HEK293 (cell line): ENCODE results near the gene IL24.

Experiments used
- CTCF ChIA-PET: fragments of 350-600 bp; formaldehyde crosslinking; extraction: SDS; loops from one replicate; lab custom pipeline; 2021; ENCODE audit warnings: antibody characterized with exemption; lab: Yijun Ruan, JAX
- POLR2A ChIA-PET: fragments of 300-600 bp; formaldehyde crosslinking; extraction: SDS; loops from one replicate; lab custom pipeline; 2020; ENCODE audit warnings: antibody characterized with exemption, inconsistent platforms; lab: Yijun Ruan, JAX
- H3K27ac ChIP-seq: fragments of 200-500 bp; sonication (Bioruptor generic); 2 replicates; pipeline ENCODE4 v1.5.1; 2014; ENCODE audit warnings: low read depth, low read length, control low read depth, inconsistent platforms; ENCODE audit errors: extremely low read depth
- H3K36me3 ChIP-seq, 2 experiments: fragments of 200-500 bp in 1 of 2; sonication (Bioruptor generic) in 1 of 2; 1 replicate in 1 of 2; 2 replicates in 1 of 2; pipeline ENCODE4 v1.5.1; 2014 to 2017; ENCODE audit warnings: inconsistent platforms in 2 of 2, low read length in 2 of 2; ENCODE audit not compliant: control insufficient read depth in 2 of 2, insufficient read depth in 1 of 2
- H3K4me1 ChIP-seq: fragments of 200-500 bp; sonication (Bioruptor generic); 2 replicates; pipeline ENCODE4 v1.5.1; 2014; ENCODE audit warnings: mild to moderate bottlenecking, low read length, inconsistent platforms; ENCODE audit not compliant: control insufficient read depth, insufficient read depth
- H3K4me3 ChIP-seq: 2 replicates; pipeline ENCODE4 v1.5.1; 2011; ENCODE audit warnings: low read depth, mild to moderate bottlenecking, control low read depth, low read length, moderate library complexity
- H3K9me3 ChIP-seq: fragments of 200-500 bp; sonication (Bioruptor generic); 2 replicates; pipeline ENCODE4 v1.5.1; 2014; ENCODE audit warnings: low read depth, low read length, inconsistent platforms; ENCODE audit not compliant: control insufficient read depth, insufficient read depth
- GLIS2 ChIP-seq: fragments of 450-650 bp; formaldehyde crosslinking; IDR thresholded peaks from 2 replicates; pipeline ENCODE4 v1.5.1; 2016; ENCODE audit warnings: missing biosample characterization, missing genetic modification characterization
- KLF1 ChIP-seq: fragments of 450-650 bp; formaldehyde crosslinking; IDR thresholded peaks from 2 replicates; pipeline ENCODE4 v1.5.1; 2016; ENCODE audit warnings: missing biosample characterization, missing genetic modification characterization
- MZF1 ChIP-seq: fragments of 450-650 bp; formaldehyde crosslinking; IDR thresholded peaks from 2 replicates; pipeline ENCODE4 v1.5.1; 2017; ENCODE audit warnings: missing biosample characterization, missing genetic modification characterization, borderline replicate concordance
- SCRT1 ChIP-seq: fragments of 450-650 bp; formaldehyde crosslinking; IDR thresholded peaks from 2 replicates; pipeline ENCODE4 v1.5.1; 2016; ENCODE audit warnings: missing biosample characterization, missing genetic modification characterization, borderline replicate concordance
- SP2 ChIP-seq: fragments of 450-650 bp; formaldehyde crosslinking; IDR thresholded peaks from 2 replicates; pipeline ENCODE4 v1.5.1; 2016; ENCODE audit warnings: missing biosample characterization, missing genetic modification characterization
- ZNF157 ChIP-seq: fragments of 450-650 bp; formaldehyde crosslinking; IDR thresholded peaks from 2 replicates; pipeline ENCODE4 v1.5.1; 2016; ENCODE audit warnings: missing biosample characterization, missing genetic modification characterization
- ZNF184 ChIP-seq: fragments of 450-650 bp; IDR thresholded peaks from 2 replicates; pipeline ENCODE4 v1.5.1; 2018; ENCODE audit warnings: missing biosample characterization, mild to moderate bottlenecking, missing genetic modification characterization
- ZNF214 ChIP-seq: fragments of 450-650 bp; formaldehyde crosslinking; IDR thresholded peaks from 2 replicates; pipeline ENCODE4 v1.5.1; 2017; ENCODE audit warnings: missing biosample characterization, mild to moderate bottlenecking, missing genetic modification characterization, borderline replicate concordance
- ZNF221 ChIP-seq: fragments of 450-650 bp; formaldehyde crosslinking; IDR thresholded peaks from 2 replicates; pipeline ENCODE4 v1.5.1; 2017; ENCODE audit warnings: missing biosample characterization, missing genetic modification characterization, borderline replicate concordance
- ZNF335 ChIP-seq: fragments of 450-650 bp; formaldehyde crosslinking; conservative IDR thresholded peaks from 2 replicates; pipeline ENCODE4 v1.5.1; 2016; ENCODE audit warnings: missing biosample characterization, missing genetic modification characterization
- ZNF426 ChIP-seq: fragments of 450-650 bp; formaldehyde crosslinking; IDR thresholded peaks from 2 replicates; pipeline ENCODE4 v1.5.1; 2017; ENCODE audit warnings: missing biosample characterization, missing genetic modification characterization, mild to moderate bottlenecking, inconsistent platforms, moderate library complexity
- ZNF529 ChIP-seq: fragments of 450-650 bp; formaldehyde crosslinking; IDR thresholded peaks from 2 replicates; pipeline ENCODE4 v1.5.1; 2017; ENCODE audit warnings: missing genetic modification characterization, missing biosample characterization; ENCODE audit not compliant: insufficient replicate concordance
- ZNF544 ChIP-seq: fragments of 450-650 bp; formaldehyde crosslinking; IDR thresholded peaks from 2 replicates; pipeline ENCODE4 v1.5.0; 2017; ENCODE audit warnings: missing biosample characterization, missing genetic modification characterization
- ZNF621 ChIP-seq: fragments of 450-650 bp; formaldehyde crosslinking; IDR thresholded peaks from 2 replicates; pipeline ENCODE4 v1.5.1; 2017; ENCODE audit warnings: missing biosample characterization, missing genetic modification characterization
- ZNF626 ChIP-seq: fragments of 450-650 bp; sonication (Bioruptor Pico); formaldehyde crosslinking; IDR thresholded peaks from 2 replicates; pipeline ENCODE4 v1.5.1; 2018; ENCODE audit warnings: missing biosample characterization, missing genetic modification characterization, inconsistent platforms
- ZNF654 ChIP-seq: fragments of 450-650 bp; formaldehyde crosslinking; IDR thresholded peaks from 2 replicates; pipeline ENCODE4 v1.5.1; 2016; ENCODE audit warnings: low read depth, missing biosample characterization, missing genetic modification characterization
- ZNF658 ChIP-seq: fragments of 450-650 bp; formaldehyde crosslinking; IDR thresholded peaks from 2 replicates; pipeline ENCODE4; 2016; ENCODE audit warnings: missing biosample characterization, missing genetic modification characterization
- ZNF664 ChIP-seq: fragments of 450-650 bp; formaldehyde crosslinking; IDR thresholded peaks from 2 replicates; pipeline ENCODE4 v1.5.1; 2016; ENCODE audit warnings: missing biosample characterization, missing genetic modification characterization
- TF ChIP-seq, protein P1 (sequence below): fragments of 450-650 bp; formaldehyde crosslinking; IDR thresholded peaks from 2 replicates; pipeline ENCODE4 v1.5.1; 2016; ENCODE audit warnings: missing biosample characterization, missing genetic modification characterization, borderline replicate concordance
- TF ChIP-seq, protein P2 (sequence below): fragments of 450-650 bp; formaldehyde crosslinking; IDR thresholded peaks from 2 replicates; pipeline ENCODE4 v1.5.1; 2016; ENCODE audit warnings: missing biosample characterization, missing genetic modification characterization

Gene IL24

DNA sequence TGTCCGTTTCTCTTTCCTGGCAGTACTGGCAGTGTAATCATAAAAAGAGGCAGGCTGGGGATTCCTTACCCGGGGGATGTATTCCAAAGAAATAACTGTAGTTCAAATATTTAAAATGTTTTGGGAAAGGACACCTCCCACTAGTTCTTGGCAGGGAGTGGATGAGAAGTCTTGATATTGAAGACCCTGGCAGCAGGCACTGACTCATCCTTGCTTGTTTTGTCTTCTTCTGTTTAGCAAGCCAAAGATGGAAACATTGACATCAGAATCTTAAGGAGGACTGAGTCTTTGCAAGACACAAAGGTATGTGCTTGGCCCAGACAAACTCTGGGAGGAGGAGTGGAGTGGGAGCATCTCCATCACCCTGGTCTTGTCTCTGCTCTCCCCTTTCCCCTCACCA, 31.2 kb upstream of the IL24 start:
- Histone ChIP-seq H3K9me3 (no peaks in the 10 kb centered on the region), H3K36me3 (no peaks in the 10 kb centered on the region), H3K4me3 (no peak overlapping the region), H3K27ac (no peak overlapping the region), H3K4me1 (no peaks in the 10 kb centered on the region)
- no peak for TF ChIP-seq ZNF664 (tag by site-specific recombination)
- POLR2A ChIA-PET = no interaction called here
- CTCF ChIA-PET = interaction anchor here (1.2 to 2.6 kb wide), 9 partner anchors 13 to 140 kb away, joined by 5 to 22 read pairs (median 8); no protein-coding TSS in a partner anchor

GRCh38 chr1:206867239-206867638, 30.0 kb upstream of the IL24 start:
- CTCF ChIA-PET = interaction anchor here (0.7 to 2.6 kb wide), 5 partner anchors 11 to 141 kb away, joined by 3 to 13 read pairs (median 5); no protein-coding TSS in a partner anchor
- POLR2A ChIA-PET = no interaction called here
- no peak for TF ChIP-seq ZNF335 (tag by site-specific recombination)

GRCh38 chr1:206867716-206868115, 29.5 kb upstream of the IL24 start:
- Histone ChIP-seq H3K9me3 (no peaks in the 10 kb centered on the region), H3K4me3 (no peak overlapping the region), H3K36me3 (no peaks in the 10 kb centered on the region)
- TF ChIP-seq ZNF157 (tag by site-specific recombination) (no peak), ZNF529 (no peak), ZNF626 (no peak), ZNF184 (tag by site-specific recombination) (no peak), SCRT1 (tag by site-specific recombination) (no peak), ZNF658 (no peak)
- TF ChIP-seq, all 188 proteins: peak for 0
- Histone ChIP-seq H3K27ac (no peak overlapping the region), H3K4me1 (no peaks in the 10 kb centered on the region)
- POLR2A ChIA-PET = no interaction called here
- CTCF ChIA-PET = interaction anchor here (0.7 to 1.5 kb wide), 3 partner anchors 10 to 44 kb away, joined by 3 to 5 read pairs (median 3); no protein-coding TSS in a partner anchor

More at GRCh38 chr1:206867239-206867638, 30.0 kb upstream of the IL24 start:
- H3K36me3 ChIP-seq = no peaks in the 10 kb centered on the region
- H3K27ac ChIP-seq = no peak overlapping the region
- no peak overlapping the region for H3K4me3 ChIP-seq
- H3K4me1 ChIP-seq = no peaks in the 10 kb centered on the region
- no peaks in the 10 kb centered on the region for H3K9me3 ChIP-seq

DNA sequence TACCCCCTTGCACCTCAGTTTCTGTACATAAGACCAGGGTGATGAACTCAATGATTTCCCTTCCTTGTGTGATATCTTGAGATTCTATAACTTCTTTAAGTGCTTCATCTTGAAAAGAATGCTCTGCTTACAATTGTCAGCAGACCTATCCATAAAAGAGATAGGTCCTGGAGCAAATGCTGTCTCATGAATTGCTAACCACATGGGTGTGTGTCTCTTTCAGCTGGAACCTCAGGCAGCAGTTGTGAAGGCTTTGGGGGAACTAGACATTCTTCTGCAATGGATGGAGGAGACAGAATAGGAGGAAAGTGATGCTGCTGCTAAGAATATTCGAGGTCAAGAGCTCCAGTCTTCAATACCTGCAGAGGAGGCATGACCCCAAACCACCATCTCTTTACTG, 29.0 kb upstream of the IL24 start:
- Histone ChIP-seq H3K4me1 (no peaks in the 10 kb centered on the region), H3K9me3 (no peaks in the 10 kb centered on the region), H3K4me3 (no peak overlapping the region), H3K27ac (no peak overlapping the region), H3K36me3 (no peaks in the 10 kb centered on the region)
- CTCF ChIA-PET = interaction anchor here (0.7 to 1.5 kb wide), 3 partner anchors 10 to 43 kb away, joined by 3 to 5 read pairs (median 3); no protein-coding TSS in a partner anchor
- POLR2A ChIA-PET = no interaction called here
- no peak for TF ChIP-seq ZNF221 (tag by site-specific recombination)
- TF ChIP-seq, protein P1, sequence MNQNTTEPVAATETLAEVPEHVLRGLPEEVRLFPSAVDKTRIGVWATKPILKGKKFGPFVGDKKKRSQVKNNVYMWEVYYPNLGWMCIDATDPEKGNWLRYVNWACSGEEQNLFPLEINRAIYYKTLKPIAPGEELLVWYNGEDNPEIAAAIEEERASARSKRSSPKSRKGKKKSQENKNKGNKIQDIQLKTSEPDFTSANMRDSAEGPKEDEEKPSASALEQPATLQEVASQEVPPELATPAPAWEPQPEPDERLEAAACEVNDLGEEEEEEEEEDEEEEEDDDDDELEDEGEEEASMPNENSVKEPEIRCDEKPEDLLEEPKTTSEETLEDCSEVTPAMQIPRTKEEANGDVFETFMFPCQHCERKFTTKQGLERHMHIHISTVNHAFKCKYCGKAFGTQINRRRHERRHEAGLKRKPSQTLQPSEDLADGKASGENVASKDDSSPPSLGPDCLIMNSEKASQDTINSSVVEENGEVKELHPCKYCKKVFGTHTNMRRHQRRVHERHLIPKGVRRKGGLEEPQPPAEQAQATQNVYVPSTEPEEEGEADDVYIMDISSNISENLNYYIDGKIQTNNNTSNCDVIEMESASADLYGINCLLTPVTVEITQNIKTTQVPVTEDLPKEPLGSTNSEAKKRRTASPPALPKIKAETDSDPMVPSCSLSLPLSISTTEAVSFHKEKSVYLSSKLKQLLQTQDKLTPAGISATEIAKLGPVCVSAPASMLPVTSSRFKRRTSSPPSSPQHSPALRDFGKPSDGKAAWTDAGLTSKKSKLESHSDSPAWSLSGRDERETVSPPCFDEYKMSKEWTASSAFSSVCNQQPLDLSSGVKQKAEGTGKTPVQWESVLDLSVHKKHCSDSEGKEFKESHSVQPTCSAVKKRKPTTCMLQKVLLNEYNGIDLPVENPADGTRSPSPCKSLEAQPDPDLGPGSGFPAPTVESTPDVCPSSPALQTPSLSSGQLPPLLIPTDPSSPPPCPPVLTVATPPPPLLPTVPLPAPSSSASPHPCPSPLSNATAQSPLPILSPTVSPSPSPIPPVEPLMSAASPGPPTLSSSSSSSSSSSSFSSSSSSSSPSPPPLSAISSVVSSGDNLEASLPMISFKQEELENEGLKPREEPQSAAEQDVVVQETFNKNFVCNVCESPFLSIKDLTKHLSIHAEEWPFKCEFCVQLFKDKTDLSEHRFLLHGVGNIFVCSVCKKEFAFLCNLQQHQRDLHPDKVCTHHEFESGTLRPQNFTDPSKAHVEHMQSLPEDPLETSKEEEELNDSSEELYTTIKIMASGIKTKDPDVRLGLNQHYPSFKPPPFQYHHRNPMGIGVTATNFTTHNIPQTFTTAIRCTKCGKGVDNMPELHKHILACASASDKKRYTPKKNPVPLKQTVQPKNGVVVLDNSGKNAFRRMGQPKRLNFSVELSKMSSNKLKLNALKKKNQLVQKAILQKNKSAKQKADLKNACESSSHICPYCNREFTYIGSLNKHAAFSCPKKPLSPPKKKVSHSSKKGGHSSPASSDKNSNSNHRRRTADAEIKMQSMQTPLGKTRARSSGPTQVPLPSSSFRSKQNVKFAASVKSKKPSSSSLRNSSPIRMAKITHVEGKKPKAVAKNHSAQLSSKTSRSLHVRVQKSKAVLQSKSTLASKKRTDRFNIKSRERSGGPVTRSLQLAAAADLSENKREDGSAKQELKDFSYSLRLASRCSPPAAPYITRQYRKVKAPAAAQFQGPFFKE (tag by site-specific recombination) = no peak
- TF ChIP-seq KLF1 (tag by site-specific recombination) = no peak
- TF ChIP-seq ZNF544 (tag by site-specific recombination) = no peak
- TF ChIP-seq ZNF654 = no peak
- no peak for TF ChIP-seq GLIS2 (tag by site-specific recombination)
- TF ChIP-seq ZNF426 (tag by site-specific recombination) = no peak
- no peak for TF ChIP-seq SP2 (tag by site-specific recombination)
- TF ChIP-seq ZNF626 = no peak
- no peak for TF ChIP-seq ZNF621 (tag by site-specific recombination)
- TF ChIP-seq ZNF214 (tag by site-specific recombination) = no peak
- no peak for TF ChIP-seq MZF1 (tag by site-specific recombination)
- TF ChIP-seq, protein P2, sequence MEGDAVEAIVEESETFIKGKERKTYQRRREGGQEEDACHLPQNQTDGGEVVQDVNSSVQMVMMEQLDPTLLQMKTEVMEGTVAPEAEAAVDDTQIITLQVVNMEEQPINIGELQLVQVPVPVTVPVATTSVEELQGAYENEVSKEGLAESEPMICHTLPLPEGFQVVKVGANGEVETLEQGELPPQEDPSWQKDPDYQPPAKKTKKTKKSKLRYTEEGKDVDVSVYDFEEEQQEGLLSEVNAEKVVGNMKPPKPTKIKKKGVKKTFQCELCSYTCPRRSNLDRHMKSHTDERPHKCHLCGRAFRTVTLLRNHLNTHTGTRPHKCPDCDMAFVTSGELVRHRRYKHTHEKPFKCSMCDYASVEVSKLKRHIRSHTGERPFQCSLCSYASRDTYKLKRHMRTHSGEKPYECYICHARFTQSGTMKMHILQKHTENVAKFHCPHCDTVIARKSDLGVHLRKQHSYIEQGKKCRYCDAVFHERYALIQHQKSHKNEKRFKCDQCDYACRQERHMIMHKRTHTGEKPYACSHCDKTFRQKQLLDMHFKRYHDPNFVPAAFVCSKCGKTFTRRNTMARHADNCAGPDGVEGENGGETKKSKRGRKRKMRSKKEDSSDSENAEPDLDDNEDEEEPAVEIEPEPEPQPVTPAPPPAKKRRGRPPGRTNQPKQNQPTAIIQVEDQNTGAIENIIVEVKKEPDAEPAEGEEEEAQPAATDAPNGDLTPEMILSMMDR (tag by site-specific recombination) = no peak
